ENCODE results near the gene HIP1. TPM values are rescaled to one million over a fixed set of nuclear protein-coding genes. Genes with fewer than 3 reads are reported as not detected.
"Not testable (repeated sequence)": the region's sequence is repeated elsewhere in the genome, so short reads cannot be mapped to it uniquely, and the experiment has no call there.

HIP1 gene
- total and polyA plus RNA-seq, 2 donors from 2014 or later, result 11.2 to 50.1 TPM

DNA sequence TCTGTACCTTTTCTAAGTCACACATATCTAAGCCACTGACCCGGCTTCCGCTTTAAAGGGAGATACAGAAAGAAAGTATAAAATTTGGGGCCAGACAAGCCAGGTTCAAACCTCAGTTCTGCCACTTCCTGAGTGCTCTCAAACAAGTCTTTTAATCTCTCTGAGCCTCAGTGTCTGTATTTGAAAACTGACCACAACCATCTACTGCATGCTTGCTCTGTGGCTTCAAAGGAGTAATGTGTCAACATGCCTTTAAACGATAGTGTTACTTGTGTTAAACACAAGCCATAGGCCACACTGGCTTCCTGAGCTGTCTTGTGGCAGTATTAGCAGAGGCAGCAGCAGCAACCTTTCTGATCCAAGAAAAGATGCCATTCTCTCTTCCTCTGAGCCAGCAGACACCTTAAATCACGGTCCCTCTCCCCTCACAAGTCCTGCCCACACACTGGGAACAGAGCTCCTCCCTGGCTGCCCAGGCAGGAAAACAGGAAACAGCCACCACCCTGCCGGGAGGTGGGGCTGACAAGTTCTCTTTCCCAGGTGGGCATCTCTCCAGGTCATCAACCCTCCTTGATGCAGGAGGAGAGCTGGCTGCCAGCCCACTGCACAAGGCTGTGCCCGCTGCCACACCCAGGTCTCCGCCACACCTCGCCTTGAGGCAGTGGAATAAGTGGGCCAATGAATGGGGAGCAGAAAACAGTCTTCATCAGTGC is 10.7 kb downstream of the HIP1 start:
- intact Hi-C loops (cut with DNase I), result no loop called here
- Histone ChIP-seq H3K9ac (ENCODE audit: low read length in 3 of 3) (peak overlapping the region in 1 of 3 donors; percentile 51), H3K27me3 (ENCODE audit: control insufficient read depth, insufficient read depth, low read length) (no peaks in the 10 kb centered on the region), H3K4me3 (ENCODE audit: low read length in 3 of 3) (peak overlapping the region in 1 of 3 donors; percentile 31), H3K27ac (ENCODE audit: low read depth in 2 of 2, low read length in 2 of 2) (peak overlapping the region; percentile 32 to 79), H3K36me3 (ENCODE audit: control insufficient read depth in 2 of 3, insufficient read depth in 3 of 3, low read length in 3 of 3) (no peaks in the 10 kb centered on the region), H3K9me3 (ENCODE audit: control insufficient read depth in 2 of 3, insufficient read depth in 1 of 3, low read length in 3 of 3) (no peaks in the 10 kb centered on the region), H3K4me1 (ENCODE audit: control insufficient read depth in 2 of 3, insufficient read depth in 2 of 3, low read depth in 1 of 3, low read length in 3 of 3) (peaks cover 0 to 13% (median 0%) of the 10 kb centered on the region in 3 donors)
- TF ChIP-seq, protein P1, sequence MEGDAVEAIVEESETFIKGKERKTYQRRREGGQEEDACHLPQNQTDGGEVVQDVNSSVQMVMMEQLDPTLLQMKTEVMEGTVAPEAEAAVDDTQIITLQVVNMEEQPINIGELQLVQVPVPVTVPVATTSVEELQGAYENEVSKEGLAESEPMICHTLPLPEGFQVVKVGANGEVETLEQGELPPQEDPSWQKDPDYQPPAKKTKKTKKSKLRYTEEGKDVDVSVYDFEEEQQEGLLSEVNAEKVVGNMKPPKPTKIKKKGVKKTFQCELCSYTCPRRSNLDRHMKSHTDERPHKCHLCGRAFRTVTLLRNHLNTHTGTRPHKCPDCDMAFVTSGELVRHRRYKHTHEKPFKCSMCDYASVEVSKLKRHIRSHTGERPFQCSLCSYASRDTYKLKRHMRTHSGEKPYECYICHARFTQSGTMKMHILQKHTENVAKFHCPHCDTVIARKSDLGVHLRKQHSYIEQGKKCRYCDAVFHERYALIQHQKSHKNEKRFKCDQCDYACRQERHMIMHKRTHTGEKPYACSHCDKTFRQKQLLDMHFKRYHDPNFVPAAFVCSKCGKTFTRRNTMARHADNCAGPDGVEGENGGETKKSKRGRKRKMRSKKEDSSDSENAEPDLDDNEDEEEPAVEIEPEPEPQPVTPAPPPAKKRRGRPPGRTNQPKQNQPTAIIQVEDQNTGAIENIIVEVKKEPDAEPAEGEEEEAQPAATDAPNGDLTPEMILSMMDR (IDR thresholded peaks at IDR 0.05; ENCODE audit: borderline replicate concordance, extremely low read depth, insufficient read depth), result no peak
- no peak for FAIRE-seq
- peak in 3 of 5 donors; percentile 15 to 95 (median 40) for DNase-seq

DNA sequence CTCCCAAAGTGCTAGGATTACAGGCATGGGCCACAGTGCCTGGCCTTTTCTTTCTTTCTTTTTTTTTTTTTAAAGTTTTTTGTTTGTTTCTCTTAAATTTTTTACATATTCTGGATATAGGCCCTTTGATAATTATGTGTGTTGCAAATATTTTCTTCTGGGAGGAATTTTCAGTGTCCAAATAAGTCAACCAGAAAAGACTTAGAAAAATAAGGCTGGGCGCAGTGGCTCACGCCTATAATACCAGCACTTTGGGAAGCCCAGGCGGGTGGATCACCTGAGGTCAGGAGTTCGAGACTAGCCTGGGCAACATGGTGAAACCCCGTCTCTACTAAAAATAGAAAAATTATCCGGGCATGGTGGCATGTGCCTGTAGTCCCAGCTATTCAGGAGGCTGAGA is 11.4 kb downstream of the HIP1 start:
- DNase-seq; FAIRE-seq; H3K4me3 ChIP-seq (ENCODE audit: low read length in 3 of 3); H3K27me3 ChIP-seq (ENCODE audit: control insufficient read depth, insufficient read depth, low read length); H3K9ac ChIP-seq (ENCODE audit: low read length in 3 of 3); H3K36me3 ChIP-seq (ENCODE audit: control insufficient read depth in 2 of 3, insufficient read depth in 3 of 3, low read length in 3 of 3); intact Hi-C loops (cut with DNase I); H3K27ac ChIP-seq (ENCODE audit: low read depth in 2 of 2, low read length in 2 of 2); H3K9me3 ChIP-seq (ENCODE audit: control insufficient read depth in 2 of 3, insufficient read depth in 1 of 3, low read length in 3 of 3): not testable (repeated sequence)
- peaks cover 0 to 15% (median 0%) of the 10 kb centered on the region in 3 donors for H3K4me1 ChIP-seq (ENCODE audit: control insufficient read depth in 2 of 3, insufficient read depth in 2 of 3, low read depth in 1 of 3, low read length in 3 of 3)

DNA sequence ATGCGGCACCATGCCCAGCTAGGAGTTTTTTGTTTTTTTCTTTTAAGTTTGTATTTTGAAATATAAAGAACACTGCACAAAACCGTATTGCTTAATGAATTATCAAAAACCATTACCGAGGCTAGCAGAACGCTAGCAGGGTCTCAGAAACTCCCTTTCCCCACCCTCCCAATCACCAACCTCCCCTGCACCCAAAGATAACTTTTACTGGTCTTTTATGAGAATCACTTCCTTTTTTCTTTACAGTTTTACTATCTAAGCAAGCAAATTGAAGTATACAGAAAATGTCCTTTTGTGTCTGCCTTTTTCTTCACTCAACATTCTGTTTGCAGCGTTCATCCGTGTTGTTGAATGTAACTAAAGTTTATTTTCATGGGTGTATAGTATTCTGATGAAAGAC is 13.4 kb downstream of the HIP1 start:
- intact Hi-C loops (cut with DNase I), result no loop called here
- Histone ChIP-seq H3K36me3 (ENCODE audit: control insufficient read depth in 2 of 3, insufficient read depth in 3 of 3, low read length in 3 of 3) (no peaks in the 10 kb centered on the region), H3K4me3 (ENCODE audit: low read length in 3 of 3) (no peak overlapping the region), H3K27me3 (ENCODE audit: control insufficient read depth, insufficient read depth, low read length) (no peaks in the 10 kb centered on the region), H3K27ac (ENCODE audit: low read depth in 2 of 2, low read length in 2 of 2) (no peak overlapping the region), H3K9me3 (ENCODE audit: control insufficient read depth in 2 of 3, insufficient read depth in 1 of 3, low read length in 3 of 3) (no peaks in the 10 kb centered on the region), H3K4me1 (ENCODE audit: control insufficient read depth in 2 of 3, insufficient read depth in 2 of 3, low read depth in 1 of 3, low read length in 3 of 3) (peaks cover 0 to 16% (median 0%) of the 10 kb centered on the region in 3 donors), H3K9ac (ENCODE audit: low read length in 3 of 3) (no peak overlapping the region)
- DNase-seq (no peak), FAIRE-seq (no peak)
- TF ChIP-seq, protein P1 (IDR thresholded peaks at IDR 0.05; ENCODE audit: borderline replicate concordance, extremely low read depth, insufficient read depth), result no peak

DNA sequence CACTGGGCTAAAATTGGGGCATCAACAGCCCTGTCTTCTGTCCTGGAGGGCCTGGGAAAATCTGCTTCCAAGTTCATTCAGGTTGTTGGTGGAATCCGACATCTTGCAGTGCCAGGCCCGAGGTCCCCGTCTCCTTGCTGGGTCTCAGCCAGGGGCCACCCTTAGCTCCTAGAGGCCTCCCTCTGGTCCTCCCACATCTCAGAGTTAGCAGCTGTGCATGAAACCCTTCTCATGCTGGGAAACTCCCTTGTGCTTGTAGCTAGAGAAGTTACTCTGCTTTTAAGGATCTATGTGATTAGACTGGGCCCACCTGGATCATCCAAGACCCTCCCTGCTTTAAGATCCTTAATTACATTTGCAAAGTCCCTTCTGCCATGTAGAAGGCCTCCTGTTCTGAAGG is 15.3 kb downstream of the HIP1 start:
- Histone ChIP-seq H3K27me3 (ENCODE audit: control insufficient read depth, insufficient read depth, low read length) (no peaks in the 10 kb centered on the region), H3K9ac (ENCODE audit: low read length in 3 of 3) (no peak overlapping the region), H3K36me3 (ENCODE audit: control insufficient read depth in 2 of 3, insufficient read depth in 3 of 3, low read length in 3 of 3) (no peaks in the 10 kb centered on the region), H3K9me3 (ENCODE audit: control insufficient read depth in 2 of 3, insufficient read depth in 1 of 3, low read length in 3 of 3) (no peaks in the 10 kb centered on the region), H3K4me1 (ENCODE audit: control insufficient read depth in 2 of 3, insufficient read depth in 2 of 3, low read depth in 1 of 3, low read length in 3 of 3) (peaks cover 0 to 12% (median 0%) of the 10 kb centered on the region in 3 donors), H3K4me3 (ENCODE audit: low read length in 3 of 3) (no peak overlapping the region), H3K27ac (ENCODE audit: low read depth in 2 of 2, low read length in 2 of 2) (no peak overlapping the region)
- DNase-seq (no peak), FAIRE-seq (no peak)
- TF ChIP-seq, protein P1 (IDR thresholded peaks at IDR 0.05; ENCODE audit: borderline replicate concordance, extremely low read depth, insufficient read depth), result no peak
- intact Hi-C loops (cut with DNase I), result no loop called here

Measured in kidney (tissue), 14 donors.